Measurements from ENCODE around the gene SH3RF3.

- TF ChIP-seq CTCF (conservative IDR thresholded peaks at IDR 0.05 in 1 of 2, IDR thresholded peaks at IDR 0.05 in 1 of 2; ENCODE audit: low read depth in 1 of 2, low read length in 2 of 2) (no peak), EZH2 (IDR thresholded peaks at IDR 0.05; ENCODE audit: low read length, missing control alignments) (no peak)
Measured at GRCh38 chr2:109533823-109534222, 404.8 kb downstream of the SH3RF3 start.

Measured in fibroblast of lung (primary cell).